H1 (cell line): ENCODE results near the gene TAPT1. TPM values are rescaled to one million over a fixed set of nuclear protein-coding genes. Genes with fewer than 3 reads are reported as not detected.

Experiments
- CTCF ChIA-PET: fragments of 300-600 bp; sonication (Branson Sonifier 250); formaldehyde crosslinking; loops from one replicate; lab custom pipeline; 2021; ENCODE audit not compliant: partially characterized antibody; lab: Charles Lee
- POLR2A ChIA-PET: fragments of 300-600 bp; sonication (Branson Sonifier 250); formaldehyde crosslinking; loops from one replicate; lab custom pipeline; 2021; ENCODE audit warnings: inconsistent platforms; ENCODE audit not compliant: partially characterized antibody; lab: Charles Lee
- DNase-seq, 2 experiments: peaks; one replicate each; pipeline versions ENCODE4 v3.0.0 to v3.0.0-alpha.2; 2010 to 2022; ENCODE audit warnings: low spot score in 2 of 2, low read depth in 1 of 2, mixed read lengths in 1 of 2
- FAIRE-seq: peaks from 2 replicates; lab custom pipeline; 2011; peaks lifted over from hg19 to GRCh38; lab: Jason Lieb, UNC
- H2AFZ ChIP-seq: 2 replicates; pipeline ENCODE4 v1.8.1; 2012; ENCODE audit warnings: low read length, inconsistent platforms
- H2AK5ac ChIP-seq: 2 replicates; pipeline ENCODE4 v1.6.1; 2013; ENCODE audit warnings: low read depth, low read length
- H2BK120ac ChIP-seq: replicated peaks from 2 replicates; pipeline ENCODE3; 2013; ENCODE audit warnings: low read depth, low read length, inconsistent platforms
- H2BK12ac ChIP-seq: 2 replicates; pipeline ENCODE4 v1.6.1; 2013; ENCODE audit warnings: low read depth, low read length
- H2BK15ac ChIP-seq: 2 replicates; pipeline ENCODE4 v1.6.1; 2013; ENCODE audit warnings: low read length
- H2BK20ac ChIP-seq: 2 replicates; pipeline ENCODE4 v1.6.1; 2013; ENCODE audit warnings: low read length
- H2BK5ac ChIP-seq: 2 replicates; pipeline ENCODE4 v1.6.1; 2013; ENCODE audit warnings: low read depth, low read length
- H3K14ac ChIP-seq: 2 replicates; pipeline ENCODE4 v1.6.1; 2013; ENCODE audit warnings: inconsistent platforms; ENCODE audit not compliant: insufficient read length
- H3K18ac ChIP-seq: 2 replicates; pipeline ENCODE4 v1.6.1; 2013; ENCODE audit warnings: low read length; ENCODE audit errors: extremely low read depth
- H3K23ac ChIP-seq: 2 replicates; pipeline ENCODE4 v1.6.1; 2013; ENCODE audit warnings: inconsistent platforms; ENCODE audit not compliant: insufficient read length
- H3K23me2 ChIP-seq: 2 replicates; pipeline ENCODE4 v1.6.1; 2013; ENCODE audit warnings: low read depth, low read length
- H3K27ac ChIP-seq: 2 replicates; pipeline ENCODE4 v1.6.1; 2011; ENCODE audit warnings: low read depth, low read length, inconsistent platforms
- H3K27me3 ChIP-seq, 4 experiments: replicated peaks in 1 of 4; 1 replicate in 1 of 4; 2 replicates in 3 of 4; pipeline versions ENCODE4 v1.6.1 to v1.8.1; 2011 to 2013; ENCODE audit warnings: low read length in 3 of 4, mild to moderate bottlenecking in 3 of 4, inconsistent platforms in 2 of 4, mixed read lengths in 2 of 4, moderate library complexity in 1 of 4; ENCODE audit not compliant: control insufficient read depth in 3 of 4, insufficient read depth in 3 of 4; ENCODE audit errors: extremely low read depth in 1 of 4
- H3K36me3 ChIP-seq, 4 experiments: 2 replicates each; pipeline versions ENCODE4 v1.6.1 to v1.8.1; 2011 to 2013; ENCODE audit warnings: mild to moderate bottlenecking in 4 of 4, low read length in 3 of 4, moderate library complexity in 2 of 4, control low read depth in 1 of 4, inconsistent platforms in 1 of 4; ENCODE audit not compliant: insufficient read depth in 4 of 4, control insufficient read depth in 2 of 4
- H3K4ac ChIP-seq: replicated peaks from 2 replicates; pipeline ENCODE3; 2013; ENCODE audit warnings: low read length, low read depth, mixed read lengths, inconsistent platforms; ENCODE audit not compliant: insufficient read length
- H3K4me1 ChIP-seq, 4 experiments: replicated peaks in 1 of 4; 1 replicate in 1 of 4; 2 replicates in 3 of 4; pipeline versions ENCODE4 v1.6.1 to v1.8.1; 2011 to 2013; ENCODE audit warnings: low read length in 3 of 4, inconsistent platforms in 2 of 4, mixed read lengths in 1 of 4; ENCODE audit not compliant: insufficient read depth in 4 of 4, control insufficient read depth in 3 of 4
- H3K4me2 ChIP-seq, 2 experiments: 2 replicates each; pipeline versions ENCODE4 v1.6.1 to v1.8.1; 2011 to 2013; ENCODE audit warnings: low read depth in 2 of 2, low read length in 2 of 2, control low read depth in 1 of 2, inconsistent platforms in 1 of 2, mild to moderate bottlenecking in 1 of 2; ENCODE audit not compliant: insufficient read depth in 1 of 2
- H3K4me3 ChIP-seq, 4 experiments: fragments of 200-600, 300-600 bp in 1 of 4; sonication (generic), shearing (Covaris generic), sonication (Bioruptor Twin) in 1 of 4; 2 replicates each; pipeline versions ENCODE4 v1.5.1 to v1.8.1; 2011 to 2016; ENCODE audit warnings: low read length in 4 of 4, low read depth in 3 of 4, control low read depth in 2 of 4, inconsistent platforms in 2 of 4, mild to moderate bottlenecking in 2 of 4, mixed read lengths in 1 of 4, moderate library complexity in 1 of 4; ENCODE audit not compliant: insufficient read depth in 2 of 4; ENCODE audit errors: extremely low read depth in 1 of 4
- H3K56ac ChIP-seq: replicated peaks from 2 replicates; pipeline ENCODE3; 2013; ENCODE audit warnings: low read depth, mild to moderate bottlenecking, mixed read lengths, low read length, inconsistent platforms; ENCODE audit not compliant: insufficient read length
- H3K79me1 ChIP-seq: 2 replicates; pipeline ENCODE4 v1.6.1; 2013; ENCODE audit warnings: low read depth, low read length, control low read depth
- H3K79me2 ChIP-seq, 2 experiments: 2 replicates each; pipeline versions ENCODE4 v1.6.1 to v1.8.1; 2012 to 2013; ENCODE audit warnings: low read length in 2 of 2, mild to moderate bottlenecking in 2 of 2, inconsistent platforms in 1 of 2; ENCODE audit not compliant: insufficient read depth in 2 of 2, control insufficient read depth in 1 of 2
- H3K9ac ChIP-seq, 4 experiments: replicated peaks in 1 of 4; 1 replicate in 1 of 4; 2 replicates in 3 of 4; pipeline versions ENCODE4 v1.6.1 to v1.8.1; 2011 to 2013; ENCODE audit warnings: low read depth in 3 of 4, low read length in 3 of 4, control low read depth in 2 of 4, mild to moderate bottlenecking in 2 of 4, moderate library complexity in 2 of 4, inconsistent platforms in 1 of 4; ENCODE audit errors: extremely low read depth in 1 of 4
- H3K9me3 ChIP-seq, 2 experiments: 2 replicates each; pipeline versions ENCODE4 v1.6.1 to v1.8.1; 2012 to 2013; ENCODE audit warnings: mild to moderate bottlenecking in 2 of 2, moderate library complexity in 2 of 2, control low read depth in 1 of 2, inconsistent platforms in 1 of 2, low read depth in 1 of 2, low read length in 1 of 2, mixed read lengths in 1 of 2; ENCODE audit not compliant: insufficient read depth in 2 of 2
- H4K20me1 ChIP-seq, 2 experiments: replicated peaks in 1 of 2; 2 replicates each; pipeline versions ENCODE3 to v1.8.1; 2011 to 2013; ENCODE audit warnings: inconsistent platforms in 2 of 2, low read length in 2 of 2, mild to moderate bottlenecking in 1 of 2; ENCODE audit not compliant: insufficient read depth in 2 of 2, control insufficient read depth in 1 of 2
- H4K5ac ChIP-seq: 2 replicates; pipeline ENCODE4 v1.6.1; 2013; ENCODE audit warnings: low read length, low read depth, mixed read lengths, inconsistent platforms; ENCODE audit not compliant: insufficient read length
- H4K8ac ChIP-seq: 2 replicates; pipeline ENCODE4 v1.8.0; 2013; ENCODE audit warnings: mild to moderate bottlenecking, moderate library complexity, low read length, inconsistent platforms; ENCODE audit not compliant: insufficient read depth; ENCODE audit errors: extremely low read depth
- H4K91ac ChIP-seq: replicated peaks from 2 replicates; pipeline ENCODE3; 2013; ENCODE audit warnings: low read length, mixed read lengths, inconsistent platforms; ENCODE audit not compliant: insufficient read length
- ATF2 ChIP-seq: IDR thresholded peaks from 2 replicates; pipeline ENCODE4 v1.6.1; 2012; ENCODE audit warnings: low read length, inconsistent platforms
- CEBPB ChIP-seq: IDR thresholded peaks from 2 replicates; pipeline ENCODE4 v1.6.1; 2012; ENCODE audit warnings: low read depth, low read length
- POLR2A ChIP-seq, 2 experiments: IDR thresholded peaks; 1 replicate in 1 of 2; 2 replicates in 1 of 2; pipeline ENCODE4 v1.6.1; 2011; ENCODE audit warnings: low read depth in 2 of 2, low read length in 2 of 2, mild to moderate bottlenecking in 2 of 2; ENCODE audit errors: control extremely low read depth in 1 of 2
- POU5F1 ChIP-seq: IDR thresholded peaks from 2 replicates; pipeline ENCODE4 v1.6.1; 2011; ENCODE audit warnings: low read depth, mild to moderate bottlenecking, low read length, moderate library complexity
- RFX5 ChIP-seq: IDR thresholded peaks from 2 replicates; pipeline ENCODE4 v1.6.1; 2011; ENCODE audit warnings: low read depth, low read length, improper control_type of control experiment, borderline replicate concordance
- TBP ChIP-seq: IDR thresholded peaks from 2 replicates; pipeline ENCODE4 v1.6.1; 2011; ENCODE audit warnings: low read depth, low read length, improper control_type of control experiment
- WGBS, 2 experiments: shearing (Covaris generic) in 1 of 2; methylation state at CpG; one replicate each; pipeline versions ENCODE4 v1.1.6 to v1.1.7; 2013 to 2015; ENCODE audit warnings: low lambda C conversion rate in 2 of 2, mixed read lengths in 2 of 2, inconsistent platforms in 1 of 2, low coverage in 1 of 2, missing lambda C conversion rate in 1 of 2; ENCODE audit not compliant: insufficient replicate concordance in 2 of 2, insufficient coverage in 1 of 2, insufficient read length in 1 of 2; ENCODE audit errors: extremely low coverage in 1 of 2, missing lambda C conversion rate in 1 of 2; 5-methylcytosine and 5-hydroxymethylcytosine counted together
- polyA plus RNA-seq, 7 experiments: library from polyadenylated mRNA; depleted of rRNA in 3 of 7; stranded (reverse) in 5 of 7; unstranded in 2 of 7; fragments of >200 nt in 5 of 7; fragments of 200-250 nt in 2 of 7; gene quantifications; 1 replicate in 5 of 7; 2 replicates in 1 of 7; 4 replicates in 1 of 7; pipeline versions ENCODE4 v1.2.1 to v1.2.3, GENCODE V29; 2011 to 2013; ENCODE audit warnings: missing spikeins in 2 of 7, mixed read lengths in 2 of 7
- total RNA-seq: library from RNA; stranded (reverse); fragmentation: NEBNext Ultra II Directional; extraction: Animal tissue kit (Norgen Biotek cat#: 25700); gene quantifications from 2 replicates; pipeline ENCODE4 v1.2.1, GENCODE V29; 2021

TAPT1 gene
- total and polyA plus RNA-seq, 2 of the 8 experiments (the other 6 are each of a cell fraction or from before 2014, with no cell fraction given), result 4.2 to 15.3 TPM

DNA sequence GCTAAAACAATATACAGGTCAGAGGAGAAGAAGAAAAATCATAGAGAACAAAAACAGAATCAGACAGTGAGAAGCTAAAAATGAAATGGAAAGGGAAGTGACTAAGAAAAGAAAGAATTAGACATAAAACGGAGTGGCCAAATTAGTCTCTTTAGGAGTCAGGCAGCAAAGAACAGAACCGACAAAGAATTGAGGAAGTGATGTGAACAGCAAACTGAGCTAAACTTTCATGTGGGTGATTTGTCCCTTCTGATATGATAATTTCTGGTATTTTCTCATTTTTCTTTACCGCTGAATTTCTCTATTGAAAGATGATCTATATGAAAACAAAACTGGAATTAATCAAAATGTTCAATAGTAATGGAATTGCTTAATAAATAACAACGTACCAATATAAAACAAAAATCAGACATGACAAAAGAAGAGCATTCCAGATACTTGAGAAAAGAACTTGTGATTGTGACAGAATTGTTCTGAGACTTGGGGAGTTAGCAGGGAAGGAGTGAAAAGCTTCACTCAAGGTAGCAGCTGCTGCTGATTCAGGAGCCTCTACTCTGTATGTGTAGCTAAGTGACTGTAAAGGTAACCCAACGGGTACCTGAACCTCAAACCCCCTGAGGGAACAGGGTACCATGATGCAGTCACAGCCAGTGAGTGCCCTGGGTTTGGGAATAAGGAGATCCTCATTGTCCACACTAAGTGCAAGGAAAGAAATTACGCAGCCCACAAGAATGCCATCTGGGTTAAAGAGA lies 8.8 kb downstream of the TAPT1 start:
- Histone ChIP-seq H3K27ac (no peak overlapping the region), H3K27me3 (no peaks in the 10 kb centered on the region), H2BK120ac (no peak overlapping the region), H2BK12ac (no peak overlapping the region), H3K23me2 (no peaks in the 10 kb centered on the region), H3K4me2 (no peak overlapping the region), H2AFZ (no peak overlapping the region), H2AK5ac (no peak overlapping the region), H3K4me1 (peaks cover 0 to 3% (median 0%) of the 10 kb centered on the region in 4 experiments; a peak in 1 of 7 replicates), H3K79me1 (no peaks in the 10 kb centered on the region), H3K14ac (no peak overlapping the region), H3K56ac (no peak overlapping the region), H4K5ac (no peak overlapping the region), H4K20me1 (peaks cover 0 to 2% of the 10 kb centered on the region in 2 experiments), H3K9me3 (no peaks in the 10 kb centered on the region), H3K23ac (no peak overlapping the region), H4K8ac (no peak overlapping the region), H4K91ac (no peak overlapping the region)
- WGBS, 2 experiments, result 84% methylated on average over 6 of the region's 6 CpGs; no CpG with 5 or more reads in 1 of the 2 experiments
- CTCF ChIA-PET, result interaction anchor here (0.7 to 4.6 kb wide), 5 partner anchors 10 to 253 kb away, joined by 3 to 38 read pairs (median 4); no protein-coding TSS in a partner anchor
- no peak for DNase-seq
- TF ChIP-seq RFX5, result no peak
- no peak for TF ChIP-seq POU5F1
- no peak for TF ChIP-seq ATF2
- no peak for TF ChIP-seq POLR2A (IDR thresholded peaks at IDR 0.05; ENCODE audit: control extremely low read depth in 1 of 2, low read depth in 2 of 2, low read length in 2 of 2)
- TF ChIP-seq TBP, result no peak
- no peak for TF ChIP-seq CEBPB
- TF ChIP-seq, all 59 proteins: peak for 0
- Histone ChIP-seq H3K9ac (no peak overlapping the region), H3K36me3 (no peaks in the 10 kb centered on the region), H2BK20ac (no peak overlapping the region), H3K79me2 (peaks cover 0 to 36% of the 10 kb centered on the region in 2 experiments; a peak in 2 of 4 replicates), H3K4me3 (no peak overlapping the region), H2BK5ac (no peak overlapping the region), H3K18ac (no peak overlapping the region), H3K4ac (no peak overlapping the region), H2BK15ac (no peak overlapping the region)
- POLR2A ChIA-PET, result interaction anchor here (0.7 to 1.8 kb wide), 2 partner anchors 9 to 10 kb away, joined by 3 to 6 read pairs; no protein-coding TSS in a partner anchor
- FAIRE-seq, result no peak
